Measurements from ENCODE around the gene TMEM256. TPM values are rescaled to one million over a fixed set of nuclear protein-coding genes. Genes with fewer than 3 reads are reported as not detected.

Gene TMEM256
- total and polyA plus RNA-seq, 9 of the 15 experiments (the other 6 are each of a cell fraction or from before 2014, with no cell fraction given), result 43.4 to 177 (median 68.5) TPM

DNA sequence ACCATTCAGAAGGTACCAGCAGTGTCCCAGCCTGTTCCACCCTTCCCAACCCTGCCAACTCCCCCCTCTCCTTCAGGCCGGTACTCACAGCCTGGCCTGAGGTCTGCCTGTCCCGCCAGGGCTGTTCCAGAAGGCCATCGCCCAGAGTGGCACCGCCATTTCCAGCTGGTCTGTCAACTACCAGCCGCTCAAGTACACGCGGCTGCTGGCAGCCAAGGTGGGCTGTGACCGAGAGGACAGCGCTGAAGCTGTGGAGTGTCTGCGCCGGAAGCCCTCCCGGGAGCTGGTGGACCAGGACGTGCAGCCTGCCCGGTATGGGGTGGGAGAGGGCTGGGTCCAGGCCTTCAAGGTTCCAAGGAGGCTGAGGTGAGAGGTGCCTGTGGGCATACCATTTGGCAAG is 10.9 kb upstream of the TMEM256 start:
- H3K9ac ChIP-seq (ENCODE audit: insufficient read depth in 1 of 2, low read depth in 2 of 2, low read length in 2 of 2), result no peak overlapping the region; a peak in 1 of 4 replicates
- BruUV-seq (replicated peaks), result no TSS peak
- no peak overlapping the region for H3K27ac ChIP-seq (ENCODE audit: extremely low read depth, low read depth, low read length)
- H3K27me3 ChIP-seq (ENCODE audit: control insufficient read depth in 2 of 2, insufficient read depth in 2 of 2, low read length in 2 of 2), result no peaks in the 10 kb centered on the region
- no peak overlapping the region for H2AFZ ChIP-seq (ENCODE audit: low read depth, low read length)
- H3K79me2 ChIP-seq (ENCODE audit: control insufficient read depth, insufficient read depth, low read length), result no peaks in the 10 kb centered on the region
- TF ChIP-seq CBFA2T2 (conservative IDR thresholded peaks at IDR 0.05), result no peak
- no peaks in the 10 kb centered on the region for H3K9me3 ChIP-seq (replicated peaks; ENCODE audit: control insufficient read depth, insufficient read depth, low read depth, low read length)
- FAIRE-seq (no peak), DNase-seq (ENCODE audit: extremely low read depth in 1 of 4, low spot score in 3 of 4) (no peak), ATAC-seq (no peak)
- WGBS (ENCODE audit: insufficient coverage, low coverage, missing lambda C conversion rate), result 53% methylated on average over 12 of the region's 14 CpGs
- H3K4me1 ChIP-seq (replicated peaks in 1 of 2; ENCODE audit: control insufficient read depth in 2 of 2, insufficient read depth in 2 of 2, low read length in 2 of 2), result peaks cover 0 to 16% of the 10 kb centered on the region in 2 experiments; a peak in 2 of 5 replicates
- no peaks in the 10 kb centered on the region for H3K9me1 ChIP-seq (ENCODE audit: control insufficient read depth, insufficient read depth, low read length)
- in situ Hi-C loops (cut with MboI), result no loop called here
- H4K20me1 ChIP-seq (replicated peaks; ENCODE audit: control insufficient read depth, insufficient read depth, low read length), result no peaks in the 10 kb centered on the region
- no peaks in the 10 kb centered on the region for H3K36me3 ChIP-seq (ENCODE audit: control insufficient read depth, insufficient read depth, low read length)
- CTCF ChIA-PET (ENCODE audit: low intra/inter-chr PET ratio), result no interaction called here
- no peak overlapping the region for H3K4me3 ChIP-seq
- no peak overlapping the region for H3K4me2 ChIP-seq (ENCODE audit: insufficient read depth, low read length)
- intact Hi-C loops (cut with micrococcal nuclease), result no loop called here
- POLR2A ChIA-PET, result no interaction called here

DNA sequence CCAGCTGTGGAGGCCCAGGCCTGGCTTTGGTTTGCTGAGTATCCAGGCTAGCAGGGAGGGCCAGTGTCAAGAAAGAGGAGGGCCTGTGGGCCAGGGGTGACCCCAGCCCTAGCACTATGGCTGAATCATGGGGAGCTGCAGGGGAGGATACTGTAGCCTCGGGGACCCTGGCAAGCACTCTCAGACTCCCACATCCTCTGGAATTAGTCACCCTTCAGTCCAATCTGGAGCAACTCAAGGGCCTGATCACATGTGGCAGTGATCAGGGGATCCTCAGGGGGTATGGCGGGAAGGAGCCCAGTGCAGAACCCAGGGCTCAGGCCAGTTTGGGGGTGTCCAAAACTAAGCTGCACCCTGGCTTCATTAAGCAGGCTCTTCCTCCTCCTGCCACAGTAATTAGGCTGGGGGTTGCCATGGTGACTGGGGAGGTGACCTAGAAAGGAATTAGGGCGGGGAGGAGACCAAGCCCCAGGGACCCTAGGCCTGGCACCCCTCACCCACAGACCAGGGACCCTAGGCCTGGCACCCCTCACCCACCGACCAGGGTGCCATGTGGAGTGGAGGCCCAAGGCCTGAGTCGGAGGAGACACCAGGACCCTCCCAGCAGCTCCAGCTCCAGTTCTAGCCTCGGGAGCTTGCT is 9.6 kb upstream of the TMEM256 start:
- no peaks in the 10 kb centered on the region for H4K20me1 ChIP-seq (replicated peaks; ENCODE audit: control insufficient read depth, insufficient read depth, low read length)
- H3K79me2 ChIP-seq (ENCODE audit: control insufficient read depth, insufficient read depth, low read length), result no peaks in the 10 kb centered on the region
- in situ Hi-C loops (cut with MboI), result no loop called here
- no peak overlapping the region for H3K4me3 ChIP-seq
- H3K36me3 ChIP-seq (ENCODE audit: control insufficient read depth, insufficient read depth, low read length), result 0 out of 3 replicates have a peak, but pooled peaks cover 3% of the 10 kb centered on the region
- H3K9me1 ChIP-seq (ENCODE audit: control insufficient read depth, insufficient read depth, low read length), result no peaks in the 10 kb centered on the region
- 35% methylated on average over 6 of the region's 6 CpGs for WGBS (ENCODE audit: insufficient coverage, low coverage, missing lambda C conversion rate)
- no peak for ATAC-seq
- POLR2A ChIA-PET, result interaction anchor here (1.1 kb wide), 1 partner anchor 8 kb away, joined by 3 read pairs; no protein-coding TSS in a partner anchor
- no peaks in the 10 kb centered on the region for H3K27me3 ChIP-seq (ENCODE audit: control insufficient read depth in 2 of 2, insufficient read depth in 2 of 2, low read length in 2 of 2)
- H3K9me3 ChIP-seq (replicated peaks; ENCODE audit: control insufficient read depth, insufficient read depth, low read depth, low read length), result no peaks in the 10 kb centered on the region
- FAIRE-seq, result no peak
- H3K9ac ChIP-seq (ENCODE audit: insufficient read depth in 1 of 2, low read depth in 2 of 2, low read length in 2 of 2), result no peak overlapping the region
- CTCF ChIA-PET (ENCODE audit: low intra/inter-chr PET ratio), result no interaction called here
- H3K27ac ChIP-seq (ENCODE audit: extremely low read depth, low read depth, low read length), result no peak overlapping the region
- TF ChIP-seq ZNF644 (tag; IDR thresholded peaks at IDR 0.05; ENCODE audit: low read depth) (no peak), RFX1 (IDR thresholded peaks at IDR 0.05) (peak; percentile 79)
- intact Hi-C loops (cut with micrococcal nuclease), result no loop called here
- H3K4me2 ChIP-seq (ENCODE audit: insufficient read depth, low read length), result no peak overlapping the region
- H3K4me1 ChIP-seq (replicated peaks in 1 of 2; ENCODE audit: control insufficient read depth in 2 of 2, insufficient read depth in 2 of 2, low read length in 2 of 2), result peaks cover 0 to 16% of the 10 kb centered on the region in 2 experiments; a peak in 2 of 5 replicates
- DNase-seq (ENCODE audit: extremely low read depth in 1 of 4, low spot score in 3 of 4), result no peak
- BruUV-seq (replicated peaks), result no TSS peak
- no peak overlapping the region for H2AFZ ChIP-seq (ENCODE audit: low read depth, low read length)
